HT-29 (cell line): Measurements from ENCODE around the gene PSMD13. TPM values are rescaled to one million over a fixed set of nuclear protein-coding genes. Genes with fewer than 3 reads are reported as not detected.
"Not testable (repeated sequence)": the region's sequence is repeated elsewhere in the genome, so short reads cannot be mapped to it uniquely, and the experiment has no call there.

Experiments
- DNase-seq: peaks from one replicate; pipeline ENCODE4 v3.0.0-alpha.2; 2015; ENCODE audit warnings: low spot score
- total RNA-seq: library from RNA; depleted of rRNA; stranded (reverse); fragments of >200 nt; shearing (Covaris generic); gene quantifications from 2 replicates; pipeline ENCODE4 v1.2.3, GENCODE V29; 2014; rRNA removed

The PSMD13 gene
- 235 TPM in 2 replicates for total RNA-seq

GRCh38 chr11:236774-237767 lies at the start of gene PSMD13:
PSMD13 (plus strand) TSS chr11:236976; CDS start chr11:237050, 74 bp downstream.
- DNase-seq, result peak; percentile 92

DNA sequence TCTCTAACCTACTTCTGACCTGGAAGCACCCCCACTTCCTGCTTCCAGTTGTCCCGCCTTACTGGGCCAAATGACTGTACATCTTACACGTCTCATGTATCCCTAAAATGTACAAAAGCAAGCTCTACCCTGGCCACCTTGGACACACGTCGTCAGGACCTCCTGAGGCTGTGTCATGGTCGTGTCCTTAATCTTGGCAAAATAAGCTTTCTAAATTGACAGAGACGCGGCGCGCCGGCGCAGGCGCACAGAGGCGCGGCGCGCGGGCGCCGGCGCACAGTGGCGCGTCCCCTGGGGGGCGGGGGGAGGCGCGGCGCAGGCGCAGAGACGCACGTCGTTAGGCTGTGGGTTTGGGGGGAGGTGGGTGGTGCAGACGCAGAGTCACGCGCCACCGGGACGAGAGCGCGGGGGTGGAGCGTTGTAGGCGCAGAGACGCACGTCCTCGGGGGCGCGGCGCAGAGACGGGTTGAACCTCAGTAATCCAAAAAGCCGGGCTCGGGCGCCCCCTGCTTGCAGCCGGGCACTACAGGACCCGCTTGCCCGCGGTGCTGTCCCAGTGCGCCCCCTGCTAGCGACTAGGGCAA lies 47.5 kb upstream of the PSMD13 start:
- DNase-seq, result not testable (repeated sequence)

- not testable (repeated sequence) for DNase-seq
These were observed 46.9 kb upstream of the PSMD13 start for GRCh38 chr11:189843-190311.

GRCh38 chr11:190546-190945 lies 46.2 kb upstream of the PSMD13 start:
- DNase-seq, result not testable (repeated sequence)

DNA sequence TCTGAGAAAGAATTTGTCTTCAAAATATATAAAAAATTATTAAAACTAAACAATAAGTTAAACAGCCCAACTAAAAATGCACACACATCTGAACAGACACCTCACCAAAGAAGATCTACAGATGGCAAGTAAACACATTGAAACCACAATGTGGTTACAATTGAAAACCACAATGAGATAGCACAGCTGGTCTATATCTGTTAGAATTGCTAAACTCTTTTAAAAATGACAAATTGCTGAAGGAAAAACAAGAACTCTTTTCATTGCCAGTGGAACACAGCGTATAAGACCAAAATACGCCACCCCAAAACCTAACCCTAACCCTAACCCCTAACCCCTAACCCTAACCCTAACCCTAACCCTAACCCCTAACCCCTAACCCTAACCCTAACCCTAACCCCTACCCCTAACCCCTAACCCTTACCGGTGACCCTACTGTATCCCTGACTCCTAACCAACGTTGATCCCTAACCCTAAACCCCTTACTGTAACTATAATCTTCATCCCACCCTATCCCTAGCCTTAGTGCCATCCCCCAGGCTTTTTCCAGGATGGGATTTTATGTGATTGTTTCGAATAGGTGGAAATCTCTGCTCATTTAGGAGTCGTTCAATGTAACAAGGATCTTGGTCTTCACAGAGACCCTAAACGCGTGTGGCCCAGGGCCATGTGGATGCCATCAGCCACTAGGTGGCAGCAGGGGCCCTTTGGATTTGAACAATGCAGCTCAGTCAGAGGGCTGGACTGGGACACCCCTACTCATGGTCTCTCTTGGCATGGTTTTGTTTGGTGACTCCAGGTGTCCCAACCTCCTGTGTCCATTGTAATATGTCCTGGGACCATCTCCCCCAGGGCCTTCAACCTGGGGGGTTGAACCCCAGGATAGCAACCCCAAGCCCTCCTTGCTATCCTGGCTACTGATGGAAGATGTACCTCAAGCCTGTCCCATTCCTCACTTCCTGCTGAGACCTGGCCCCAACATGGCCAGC lies 45.0 kb upstream of the PSMD13 start:
- peak; percentile 2 for DNase-seq

- not testable (repeated sequence) for DNase-seq
These were observed 44.1 kb upstream of the PSMD13 start, which contains the start of gene SCGB1C1 for GRCh38 chr11:192674-193128. SCGB1C1 (plus strand) TSS chr11:193078; CDS start chr11:193100, 22 bp downstream.

- DNase-seq, result not testable (repeated sequence)
These were observed 43.3 kb upstream of the PSMD13 start for GRCh38 chr11:193481-193880.

DNA sequence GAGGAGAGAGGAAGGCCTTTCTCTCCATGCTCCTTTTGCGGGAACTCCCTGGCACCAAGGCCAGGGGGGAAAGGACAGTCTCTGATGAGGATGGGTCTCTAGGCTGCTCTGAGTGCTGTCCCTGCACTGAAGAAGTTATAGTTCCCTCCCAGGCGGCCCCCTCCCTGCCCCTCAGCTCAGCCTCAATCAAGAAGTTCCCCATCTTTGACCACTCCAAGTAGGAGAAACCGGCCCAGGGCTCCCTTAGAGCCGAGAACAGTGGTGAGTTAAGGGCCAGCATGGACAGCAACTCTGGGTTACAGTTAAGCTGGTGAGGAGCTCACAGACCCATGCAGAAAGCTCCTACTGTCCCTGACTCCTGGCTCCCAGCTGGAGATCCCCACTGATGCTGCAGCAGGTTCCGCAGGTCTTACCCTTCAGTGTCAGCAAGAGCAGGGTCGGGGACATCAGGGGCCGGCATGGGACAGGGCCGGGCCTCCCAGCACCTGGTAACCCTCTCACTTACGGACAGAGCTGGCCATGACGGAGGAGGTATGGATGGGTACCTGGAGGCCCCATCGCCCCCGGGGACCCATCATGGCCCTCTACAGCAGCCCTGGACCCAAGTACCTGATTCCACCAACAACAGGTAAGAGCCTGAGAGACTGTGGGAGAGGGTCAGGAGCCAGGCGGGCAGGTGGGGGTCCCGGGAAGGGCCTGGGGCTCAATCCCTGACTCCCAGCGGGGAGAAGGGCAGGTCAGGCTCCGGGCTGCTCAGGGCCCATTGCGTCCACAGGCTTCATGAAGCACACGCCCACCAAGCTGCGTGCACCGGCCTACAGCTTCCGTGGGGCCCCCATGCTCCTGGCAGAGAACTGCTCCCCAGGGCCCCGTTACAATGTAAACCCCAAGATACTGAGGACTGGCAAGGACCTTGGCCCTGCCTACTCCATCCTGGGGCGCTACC lies 39.7 kb upstream of the PSMD13 start:
- peak; percentile 1 for DNase-seq

DNA sequence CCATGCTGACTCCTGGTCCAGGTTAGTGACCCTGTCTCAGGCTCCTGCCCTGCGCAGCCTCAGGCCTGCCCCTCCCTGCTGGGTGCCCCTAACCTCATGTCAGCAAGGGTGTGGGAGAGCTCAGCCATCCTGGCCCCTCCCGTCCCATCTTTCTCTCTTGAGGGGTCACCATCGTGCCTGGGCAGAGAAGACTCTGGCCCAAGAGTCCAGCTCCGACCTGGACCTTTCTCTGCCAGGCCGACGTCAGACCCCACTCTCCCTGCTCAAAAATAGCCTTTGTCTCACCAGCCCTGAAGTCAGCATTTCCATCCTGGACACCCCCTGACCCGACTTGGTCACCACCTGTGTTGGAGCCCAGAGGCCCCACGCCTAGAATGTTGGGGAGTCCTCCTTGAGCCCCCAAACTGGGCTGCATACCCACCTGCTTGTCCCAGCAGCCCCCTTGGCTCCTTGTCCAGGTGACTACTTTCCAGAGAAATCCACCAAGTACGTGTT lies 39.0 kb upstream of the PSMD13 start:
- no peak for DNase-seq

GRCh38 chr11:198236-198806 lies 38.5 kb upstream of the PSMD13 start:
- DNase-seq, result no peak

DNA sequence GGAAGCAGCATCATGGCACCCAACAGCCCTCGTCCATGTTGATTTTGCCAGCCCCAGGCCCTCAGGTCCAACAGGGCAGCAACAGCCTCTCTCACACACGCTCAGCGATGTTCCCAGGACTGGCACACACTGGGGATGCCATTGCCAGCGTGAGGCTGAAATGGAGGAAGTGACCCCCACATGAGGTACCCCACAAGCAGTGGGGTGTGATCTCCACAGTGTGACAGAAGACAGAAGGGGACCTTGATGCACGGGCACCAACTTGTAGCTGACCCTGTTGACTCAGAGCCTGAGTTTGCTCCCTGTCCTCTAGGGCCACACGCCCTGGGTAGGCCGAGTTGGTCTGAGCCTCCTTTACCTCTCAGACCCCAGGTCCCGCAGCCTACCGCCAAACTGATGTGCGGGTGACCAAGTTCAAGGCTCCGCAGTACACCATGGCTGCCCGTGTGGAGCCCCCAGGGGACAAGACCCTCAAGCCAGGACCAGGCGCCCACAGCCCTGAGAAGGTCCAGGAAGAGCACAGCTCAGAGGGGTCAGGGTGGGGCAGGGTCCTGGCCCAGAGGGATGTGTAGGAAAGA lies 37.7 kb upstream of the PSMD13 start:
- DNase-seq, result peak; percentile 0

- peak; percentile 14 for DNase-seq
These were observed 37.0 kb upstream of the PSMD13 start for GRCh38 chr11:199782-200181.

DNA sequence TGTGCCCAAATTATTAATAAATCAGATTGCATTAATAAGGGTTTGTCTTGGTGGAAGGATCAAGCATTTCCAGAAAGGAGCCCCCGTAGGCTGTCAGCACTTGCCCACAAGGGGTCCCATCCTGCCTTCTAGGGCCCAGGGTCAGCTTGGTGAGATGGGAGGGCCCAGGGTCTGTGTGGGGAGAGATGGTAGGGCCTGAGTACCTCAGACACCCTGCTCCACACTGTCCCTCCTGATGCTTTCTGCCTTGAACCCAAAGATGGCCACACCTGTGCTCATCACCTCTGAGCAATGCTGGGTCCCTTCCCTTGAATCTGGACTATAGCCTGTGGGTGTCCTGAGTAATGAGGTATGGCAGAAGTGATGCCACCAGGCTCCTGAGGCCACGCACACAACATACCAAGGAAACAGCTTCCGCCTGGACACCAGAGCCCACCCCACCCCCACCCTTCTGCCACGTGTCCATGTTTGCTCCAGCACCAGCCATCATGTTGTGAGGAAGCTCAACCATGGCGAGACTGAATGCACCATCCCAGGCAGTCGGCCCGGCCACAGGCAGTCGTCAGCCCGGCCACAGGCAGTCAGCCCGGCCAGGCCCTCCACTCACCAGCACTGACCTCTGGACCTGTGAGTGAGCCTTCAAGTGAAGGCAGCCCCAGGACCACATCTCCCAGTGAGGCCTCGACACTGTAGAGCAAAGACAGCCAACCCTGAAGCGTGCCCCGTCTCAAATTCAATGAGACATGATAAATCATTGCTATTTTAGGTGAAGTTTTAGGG lies 36.4 kb upstream of the PSMD13 start:
- no peak for DNase-seq

GRCh38 chr11:201966-202365 lies 34.8 kb upstream of the PSMD13 start:
- DNase-seq, result no peak

- DNase-seq, result no peak
These were observed 34.3 kb upstream of the PSMD13 start for GRCh38 chr11:202490-202889.

DNA sequence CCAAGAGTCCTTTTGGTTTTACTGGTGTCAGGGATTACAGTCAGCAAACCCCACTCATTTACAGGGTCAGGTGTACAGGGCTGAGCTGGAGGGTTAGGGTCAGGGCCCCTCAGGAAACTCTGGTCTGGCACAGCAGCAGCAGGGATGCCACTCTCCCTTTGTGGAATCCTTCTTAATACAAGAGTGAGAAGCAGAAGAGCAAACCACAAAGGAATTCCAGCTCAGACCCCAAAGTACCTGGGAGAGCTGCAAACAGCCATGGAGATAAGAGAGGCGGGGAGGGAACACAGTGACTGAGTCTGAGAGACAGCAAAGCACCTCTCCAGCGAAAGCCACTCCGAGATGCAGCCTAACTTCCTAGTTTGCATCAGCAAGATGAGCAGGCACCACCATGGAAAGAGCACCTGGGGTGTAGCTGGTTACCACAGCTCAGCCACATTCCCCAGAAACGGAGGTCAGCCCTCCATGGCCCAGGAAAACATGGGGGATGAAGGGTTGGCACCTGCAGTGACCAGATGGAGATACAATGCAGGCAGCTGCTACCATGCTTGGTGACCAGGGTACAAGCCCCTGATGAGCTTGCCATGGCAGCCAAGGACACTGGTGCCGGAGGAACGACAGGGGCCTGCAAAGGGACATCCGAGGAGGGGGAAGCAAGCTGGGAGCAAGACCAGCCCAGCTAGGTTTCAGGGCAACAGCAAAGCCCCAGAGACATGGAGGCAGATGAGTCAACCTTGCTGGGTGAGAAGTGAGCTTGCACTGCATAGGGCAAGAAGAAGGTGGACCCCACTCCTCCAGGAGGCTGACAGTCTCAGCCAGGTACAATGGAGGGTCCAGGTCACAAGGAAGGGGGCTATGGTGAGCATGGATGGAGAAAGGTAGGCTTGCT lies 33.5 kb upstream of the PSMD13 start:
- no peak for DNase-seq

DNA sequence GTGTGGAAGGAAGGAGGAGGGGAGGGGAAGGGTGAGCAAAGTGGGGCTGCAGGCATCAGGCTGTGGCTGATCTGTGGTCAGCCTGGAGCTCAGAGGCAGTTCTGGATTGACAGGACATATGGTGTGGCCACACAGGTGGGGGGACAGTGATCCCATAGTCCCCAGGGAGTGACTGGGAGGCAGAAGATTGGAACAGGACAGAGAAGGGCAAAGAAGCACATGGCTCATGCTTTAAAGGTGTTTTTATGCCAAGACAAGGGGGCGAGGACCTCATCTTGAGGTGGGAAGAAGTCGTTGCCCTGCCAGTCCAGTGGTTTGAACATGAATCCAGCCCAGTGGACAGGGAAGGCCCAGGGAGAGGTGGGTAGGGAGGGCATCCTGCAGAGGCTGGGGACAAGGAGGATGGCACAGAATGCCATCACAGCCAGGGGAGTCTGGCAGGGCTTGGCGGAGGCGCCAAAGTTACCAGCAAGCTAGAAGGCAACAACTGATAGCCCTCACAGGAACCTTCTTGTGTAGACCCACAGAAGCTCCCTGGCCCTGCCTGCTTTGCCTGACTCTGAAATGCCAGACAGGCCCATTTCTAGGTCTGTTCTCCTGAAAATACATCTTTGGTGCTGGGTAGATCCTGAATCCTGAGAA lies 32.7 kb upstream of the PSMD13 start:
- peak; percentile 0 for DNase-seq
